OCI-LY7 (cell line): Measurements from ENCODE around the gene TMEM182. TPM values are rescaled to one million over a fixed set of nuclear protein-coding genes. Genes with fewer than 3 reads are reported as not detected.

Experiments used
- BruUV-seq: library from RNA; stranded (reverse); fragments of 400-500 nt; replicated peaks from 2 replicates; lab custom pipeline; 2021; lab: Mats Ljungman, UMichigan
- CTCF ChIA-PET: fragments of 300-600 bp; sonication (Branson Sonifier 250); formaldehyde crosslinking; loops from one replicate; lab custom pipeline; 2022; ENCODE audit warnings: antibody characterized with exemption; ENCODE audit not compliant: unreplicated experiment; lab: Charles Lee
- POLR2A ChIA-PET: fragments of 300-600 bp; sonication (Branson Sonifier 250); formaldehyde crosslinking; loops from one replicate; lab custom pipeline; 2022; ENCODE audit warnings: antibody characterized with exemption; lab: Charles Lee
- DNase-seq: peaks from one replicate; pipeline ENCODE4 v3.0.0-alpha.2; 2015; ENCODE audit warnings: low spot score
- H2AFZ ChIP-seq: fragments of 200-600 bp; sonication (generic), shearing (Covaris generic); 2 replicates; pipeline ENCODE4 v1.6.1; 2014; ENCODE audit warnings: mild to moderate bottlenecking, antibody characterized with exemption, low read length, moderate library complexity
- H3K27ac ChIP-seq: fragments of 200-600 bp; sonication (generic); 2 replicates; pipeline ENCODE4 v1.5.1; 2014; ENCODE audit warnings: mixed run types, low read depth, mild to moderate bottlenecking, moderate library complexity, low read length, inconsistent platforms; ENCODE audit not compliant: poor library complexity, severe bottlenecking
- H3K36me3 ChIP-seq: fragments of 200-600 bp; sonication (generic); 2 replicates; pipeline ENCODE4 v1.6.1; 2014; ENCODE audit warnings: mild to moderate bottlenecking, antibody characterized with exemption, low read length, moderate library complexity, mixed read lengths; ENCODE audit not compliant: insufficient read depth
- H3K4me1 ChIP-seq: fragments of 200-600 bp; sonication (generic); 2 replicates; pipeline ENCODE4 v1.5.1; 2014; ENCODE audit warnings: mild to moderate bottlenecking, low read length; ENCODE audit not compliant: insufficient read depth, poor library complexity, severe bottlenecking
- H3K4me2 ChIP-seq: fragments of 200-600 bp; sonication (generic); 2 replicates; pipeline ENCODE4 v1.6.1; 2014; ENCODE audit warnings: mild to moderate bottlenecking, low read length
- H3K4me3 ChIP-seq: fragments of 200-600 bp; sonication (generic); 2 replicates; pipeline ENCODE4 v1.5.1; 2014; ENCODE audit warnings: mild to moderate bottlenecking, low read depth, low read length; ENCODE audit not compliant: poor library complexity, severe bottlenecking
- H3K79me2 ChIP-seq: fragments of 200-600 bp; sonication (generic); 2 replicates; pipeline ENCODE4 v1.6.1; 2016; ENCODE audit warnings: low read depth, mild to moderate bottlenecking, low read length, moderate library complexity, mixed read lengths; ENCODE audit not compliant: insufficient read depth
- H3K9me2 ChIP-seq: fragments of 200-600 bp; sonication (generic); 2 replicates; pipeline ENCODE4 v1.6.1; 2016; ENCODE audit warnings: mild to moderate bottlenecking, low read length, mixed read lengths; ENCODE audit not compliant: insufficient read depth
- H3K9me3 ChIP-seq: fragments of 200-600 bp; sonication (generic); 2 replicates; pipeline ENCODE4 v1.6.1; 2014; ENCODE audit warnings: mild to moderate bottlenecking, mixed run types, low read length, mixed read lengths
- H4K20me1 ChIP-seq: fragments of 200-600 bp; sonication (generic); 2 replicates; pipeline ENCODE4 v1.6.1; 2014; ENCODE audit warnings: mild to moderate bottlenecking, antibody characterized with exemption, low read length, moderate library complexity, mixed read lengths; ENCODE audit not compliant: insufficient read depth
- EZH2phosphoT487 ChIP-seq: fragments of 200-600 bp; sonication (generic); IDR thresholded peaks from 2 replicates; pipeline ENCODE4 v1.6.1; 2018; ENCODE audit warnings: low read depth, borderline replicate concordance, mild to moderate bottlenecking, mixed run types, antibody characterized with exemption, low read length, moderate library complexity, mixed read lengths
- intact Hi-C: fragments of 100-400 bp; cut with micrococcal nuclease; formaldehyde crosslinking; loops from one replicate; pipeline ENCODE4 v1.10.0; 2022; ENCODE audit not compliant: unreplicated experiment
- total RNA-seq, 2 experiments: library from RNA; depleted of rRNA in 1 of 2; stranded (reverse); fragments of >200 nt in 1 of 2; shearing (Covaris generic) in 1 of 2; gene quantifications; 2 replicates each; pipeline ENCODE4 v1.2.3, GENCODE V29; 2014 to 2022
- TF ChIP-seq, protein P1 (sequence below): fragments of 200-600 bp; sonication (generic); conservative IDR thresholded peaks from 2 replicates; pipeline ENCODE4 v1.5.1; 2014; ENCODE audit warnings: mild to moderate bottlenecking, antibody characterized with exemption, low read length, moderate library complexity, mixed read lengths

The TMEM182 gene
- total RNA-seq, 2 experiments from 2014 or later, result 2.1 to 3.2 TPM

- H3K36me3 ChIP-seq, result peaks cover 53% of the 10 kb centered on the region
- H3K27ac ChIP-seq, result no peak overlapping the region
- no peak overlapping the region for H2AFZ ChIP-seq
- H4K20me1 ChIP-seq, result no peaks in the 10 kb centered on the region
- CTCF ChIA-PET, result no interaction called here
- no peak overlapping the region for H3K4me2 ChIP-seq
- H3K4me1 ChIP-seq, result no peaks in the 10 kb centered on the region
- intact Hi-C loops, result no loop called here
- no peak overlapping the region for H3K4me3 ChIP-seq
- POLR2A ChIA-PET, result interaction anchor here (1.2 kb wide), 1 partner anchor 12 kb away, joined by 5 read pairs; a partner anchor contains a TSS
- H3K9me2 ChIP-seq, result no peaks in the 10 kb centered on the region
- no peaks in the 10 kb centered on the region for H3K79me2 ChIP-seq
- no peak for DNase-seq
- no peaks in the 10 kb centered on the region for H3K9me3 ChIP-seq
- TF ChIP-seq, protein P1, sequence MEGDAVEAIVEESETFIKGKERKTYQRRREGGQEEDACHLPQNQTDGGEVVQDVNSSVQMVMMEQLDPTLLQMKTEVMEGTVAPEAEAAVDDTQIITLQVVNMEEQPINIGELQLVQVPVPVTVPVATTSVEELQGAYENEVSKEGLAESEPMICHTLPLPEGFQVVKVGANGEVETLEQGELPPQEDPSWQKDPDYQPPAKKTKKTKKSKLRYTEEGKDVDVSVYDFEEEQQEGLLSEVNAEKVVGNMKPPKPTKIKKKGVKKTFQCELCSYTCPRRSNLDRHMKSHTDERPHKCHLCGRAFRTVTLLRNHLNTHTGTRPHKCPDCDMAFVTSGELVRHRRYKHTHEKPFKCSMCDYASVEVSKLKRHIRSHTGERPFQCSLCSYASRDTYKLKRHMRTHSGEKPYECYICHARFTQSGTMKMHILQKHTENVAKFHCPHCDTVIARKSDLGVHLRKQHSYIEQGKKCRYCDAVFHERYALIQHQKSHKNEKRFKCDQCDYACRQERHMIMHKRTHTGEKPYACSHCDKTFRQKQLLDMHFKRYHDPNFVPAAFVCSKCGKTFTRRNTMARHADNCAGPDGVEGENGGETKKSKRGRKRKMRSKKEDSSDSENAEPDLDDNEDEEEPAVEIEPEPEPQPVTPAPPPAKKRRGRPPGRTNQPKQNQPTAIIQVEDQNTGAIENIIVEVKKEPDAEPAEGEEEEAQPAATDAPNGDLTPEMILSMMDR, result no peak
- TF ChIP-seq EZH2phosphoT487, result no peak
- BruUV-seq, result no TSS peak
Observed at GRCh38 chr2:102724553-102724952, 37.3 kb upstream of the TMEM182 start.

DNA sequence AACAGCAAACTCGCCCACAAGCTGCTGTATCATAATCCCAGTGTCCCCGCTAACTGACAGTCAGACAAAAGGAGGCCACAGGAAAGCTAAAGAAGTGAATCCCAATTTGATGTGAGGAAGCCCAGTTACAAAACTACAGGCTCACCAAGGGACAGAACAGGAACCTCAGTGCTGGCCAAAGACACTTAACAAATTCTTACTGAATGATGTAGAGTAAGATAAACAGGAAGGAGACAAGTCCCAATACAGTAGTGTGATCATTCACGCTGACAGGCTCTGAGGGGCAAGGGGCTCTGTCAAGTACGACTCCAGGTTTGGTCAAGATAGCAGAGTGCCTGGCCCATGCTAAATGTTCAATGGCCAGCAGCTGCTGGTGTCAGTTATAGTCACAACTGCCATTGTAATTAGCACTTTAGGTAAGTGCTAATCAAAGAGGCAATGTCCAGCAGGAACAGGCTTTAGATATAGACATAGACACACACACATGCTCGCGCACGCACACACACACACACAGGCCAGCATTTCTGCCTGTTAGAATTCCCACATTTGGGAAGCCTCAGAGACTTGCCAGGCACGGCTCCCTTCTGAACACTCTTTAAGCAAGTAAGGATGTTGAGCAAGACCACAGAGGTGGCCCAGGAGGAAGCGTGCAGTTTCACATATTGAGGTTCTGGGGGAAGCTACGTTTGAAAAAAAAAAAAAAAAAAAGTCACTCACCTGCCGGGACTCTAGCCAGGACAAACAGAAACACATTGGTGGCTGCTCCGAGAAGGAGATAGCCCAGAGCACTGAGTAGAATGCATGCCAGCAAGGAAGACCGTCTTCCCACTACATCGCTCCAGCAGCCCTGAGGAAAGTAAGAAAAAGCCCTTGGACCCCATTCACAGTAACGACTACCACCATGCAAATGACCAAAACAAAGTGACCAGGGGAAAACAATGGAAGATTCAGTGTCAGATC is 35.4 kb upstream of the TMEM182 start:
- H3K36me3 ChIP-seq, result peaks cover 51% of the 10 kb centered on the region
- DNase-seq, result no peak
- POLR2A ChIA-PET, result no interaction called here

More for the DNA sequence above, 35.4 kb upstream of the TMEM182 start:
- Histone ChIP-seq H3K9me3 (no peaks in the 10 kb centered on the region), H3K4me2 (no peak overlapping the region), H3K27ac (no peak overlapping the region), H4K20me1 (no peaks in the 10 kb centered on the region), H2AFZ (no peak overlapping the region), H3K4me3 (no peak overlapping the region), H3K79me2 (no peaks in the 10 kb centered on the region), H3K4me1 (no peaks in the 10 kb centered on the region), H3K9me2 (no peaks in the 10 kb centered on the region)
- TF ChIP-seq, protein P1, result no peak
- no peak for TF ChIP-seq EZH2phosphoT487
- BruUV-seq, result no TSS peak
- intact Hi-C loops, result no loop called here
- CTCF ChIA-PET, result no interaction called here
